ENCODE measurements around the gene CTDSP1. TPM values are rescaled to one million over a fixed set of nuclear protein-coding genes. Genes with fewer than 3 reads are reported as not detected.

The CTDSP1 gene
- total RNA-seq, 2 experiments from 2014 or later = 67.8 to 73.5 TPM

- Mint-ChIP-seq H3K36me3 (peaks cover 6% of the 10 kb centered on the region), H3K27me3 (no peaks in the 10 kb centered on the region), H3K27ac (no peak overlapping the region), H3K4me3 (no peak overlapping the region), H3K9me3 (no peaks in the 10 kb centered on the region), H3K4me1 (peaks cover 2% of the 10 kb centered on the region)
- DNase-seq = no peak
Measured at GRCh38 chr2:218444692-218445357, 45.2 kb downstream of the CTDSP1 start.

GRCh38 chr2:218445602-218446001 lies 45.9 kb downstream of the CTDSP1 start:
- peaks cover 2% of the 10 kb centered on the region for H3K4me1 Mint-ChIP-seq
- H3K9me3 Mint-ChIP-seq = no peaks in the 10 kb centered on the region
- no peak for DNase-seq
- no peaks in the 10 kb centered on the region for H3K27me3 Mint-ChIP-seq
- H3K36me3 Mint-ChIP-seq = peaks cover 6% of the 10 kb centered on the region
- H3K4me3 Mint-ChIP-seq = no peak overlapping the region
- no peak overlapping the region for H3K27ac Mint-ChIP-seq

DNA sequence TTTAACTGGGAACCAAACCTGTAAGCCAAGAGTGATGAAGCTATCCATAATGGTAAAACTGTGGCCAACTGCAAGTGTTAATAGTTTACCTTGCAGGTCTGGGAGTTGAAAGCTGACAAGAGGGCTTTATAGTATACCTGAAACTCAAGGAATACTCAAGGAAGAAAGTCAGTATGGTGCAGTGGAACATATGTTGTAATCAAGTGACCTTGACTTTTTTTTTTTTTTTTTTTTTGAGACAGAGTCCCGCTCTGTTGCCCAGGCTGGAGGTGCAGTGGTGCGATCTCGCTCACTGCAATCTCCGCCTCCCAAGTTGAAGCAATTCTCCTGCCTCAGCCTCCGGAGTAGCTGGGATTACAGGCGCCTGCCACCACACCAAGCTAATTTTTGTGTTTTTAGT lies 46.9 kb downstream of the CTDSP1 start:
- Mint-ChIP-seq H3K27me3 (no peaks in the 10 kb centered on the region), H3K4me3 (no peak overlapping the region), H3K4me1 (no peaks in the 10 kb centered on the region), H3K9me3 (no peaks in the 10 kb centered on the region), H3K36me3 (peaks cover 6% of the 10 kb centered on the region), H3K27ac (no peak overlapping the region)
- DNase-seq = no peak

- no peaks in the 10 kb centered on the region for H3K4me1 Mint-ChIP-seq
- no peak overlapping the region for H3K27ac Mint-ChIP-seq
- peaks cover 6% of the 10 kb centered on the region for H3K36me3 Mint-ChIP-seq
- no peaks in the 10 kb centered on the region for H3K9me3 Mint-ChIP-seq
- DNase-seq = no peak
- H3K27me3 Mint-ChIP-seq = no peaks in the 10 kb centered on the region
- no peak overlapping the region for H3K4me3 Mint-ChIP-seq
Measured at GRCh38 chr2:218447072-218447471, 47.4 kb downstream of the CTDSP1 start.

DNA sequence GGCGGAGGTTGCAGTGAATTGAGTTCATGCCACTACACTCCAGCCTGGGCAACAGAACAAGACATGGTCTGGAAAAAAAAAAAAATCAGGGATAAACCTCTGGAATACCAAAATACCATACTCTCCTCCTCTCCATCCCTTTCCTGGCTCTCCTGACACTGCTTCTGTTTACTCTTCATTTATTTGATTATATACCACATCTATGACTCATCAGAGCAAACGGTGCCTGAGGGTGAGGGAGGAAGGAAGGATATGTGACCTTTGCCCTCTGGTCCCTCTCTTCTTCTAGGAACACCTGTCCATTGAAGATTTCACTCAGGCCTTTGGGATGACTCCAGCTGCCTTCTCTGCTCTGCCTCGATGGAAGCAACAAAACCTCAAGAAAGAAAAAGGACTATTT lies 49.3 kb downstream of the CTDSP1 start:
- no peaks in the 10 kb centered on the region for H3K9me3 Mint-ChIP-seq
- H3K4me1 Mint-ChIP-seq = no peaks in the 10 kb centered on the region
- no peaks in the 10 kb centered on the region for H3K27me3 Mint-ChIP-seq
- no peak overlapping the region for H3K4me3 Mint-ChIP-seq
- H3K36me3 Mint-ChIP-seq = peaks cover 12% of the 10 kb centered on the region
- H3K27ac Mint-ChIP-seq = no peak overlapping the region
- no peak for DNase-seq

DNA sequence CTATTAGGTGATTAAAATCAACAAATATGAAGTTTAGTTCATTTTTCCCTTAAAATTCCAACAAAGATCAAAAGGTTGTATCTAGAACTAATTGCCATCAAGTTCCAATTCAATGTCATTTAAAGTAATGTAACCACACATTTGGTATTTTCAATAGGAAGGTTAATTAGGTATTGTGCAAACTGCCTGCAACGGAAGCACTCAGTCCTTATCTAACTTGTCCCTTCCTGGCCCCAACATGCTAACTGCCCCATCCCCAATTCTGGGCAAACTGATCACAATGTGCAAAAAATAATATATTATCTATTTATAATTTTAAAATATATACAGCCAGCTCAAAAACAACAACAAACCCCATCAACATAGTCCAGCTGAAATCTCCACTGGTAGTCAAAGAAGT lies 52.4 kb downstream of the CTDSP1 start:
- Mint-ChIP-seq H3K4me3 (no peak overlapping the region), H3K27me3 (no peaks in the 10 kb centered on the region), H3K4me1 (no peaks in the 10 kb centered on the region), H3K27ac (no peak overlapping the region), H3K9me3 (peaks cover 7% of the 10 kb centered on the region), H3K36me3 (peaks cover 40% of the 10 kb centered on the region)
- DNase-seq = no peak

Other genes starting within 250 kb of the CTDSP1 start
- not detected for gene CXCR1, start 232.9 kb upstream of the CTDSP1 start, total RNA-seq
- gene ARPC2, start 182.7 kb upstream of the CTDSP1 start, total RNA-seq = 100 to 1,000 TPM; 562 to 566 TPM
- gene GPBAR1, start 138.9 kb upstream of the CTDSP1 start, total RNA-seq = under 1 TPM; 0.24 to 0.58 TPM
- gene AAMP, start 129.7 kb upstream of the CTDSP1 start, total RNA-seq = 10 to 100 TPM; 94.6 to 97.7 TPM
- 10 to 100 TPM; 23.6 to 25.1 TPM for gene PNKD, start 129.3 kb upstream of the CTDSP1 start, total RNA-seq
- gene TMBIM1, start 107.4 kb upstream of the CTDSP1 start, total RNA-seq = 10 to 100 TPM; 47.5 to 52.2 TPM
- gene CATIP, start 43.0 kb upstream of the CTDSP1 start, total RNA-seq = not detected
- gene SLC11A1, start 17.6 kb upstream of the CTDSP1 start, total RNA-seq = under 1 TPM; 0.08 TPM
- gene VIL1, start 19.3 kb downstream of the CTDSP1 start, total RNA-seq = not detected
- gene USP37, start 168.5 kb downstream of the CTDSP1 start, total RNA-seq = 10 to 100 TPM; 29.7 to 31.2 TPM
- gene CNOT9, start 169.0 kb downstream of the CTDSP1 start, total RNA-seq = 100 to 1,000 TPM; 129 to 131 TPM
- under 1 TPM in 1 of 2 experiments, not detected in 1; 0.22 TPM for gene PLCD4, start 208.0 kb downstream of the CTDSP1 start, total RNA-seq

Data from activated naive CD8-positive, alpha-beta T cell treated with anti-CD3 and anti-CD28 coated beads for 36 hours (primary cell).